Breast epithelium (tissue), 3 donors: ENCODE data around the gene PIK3C2G.
"Not testable (repeated sequence)": the region's sequence is repeated elsewhere in the genome, so short reads cannot be mapped to it uniquely, and the experiment has no call there.

Source experiments
- POLR2A ChIP-seq: fragments of 450-650 bp; IDR thresholded peaks from one replicate; pipeline ENCODE4 v1.6.1; 2016; ENCODE audit warnings: antibody characterized with exemption, mild to moderate bottlenecking, moderate library complexity
- TF ChIP-seq, protein P1 (sequence below), 3 donors: fragments of 450-650 bp; IDR thresholded peaks; one replicate each; pipeline ENCODE4 v1.5.1; 2016 to 2017; ENCODE audit warnings: antibody characterized with exemption in 3 of 3, mild to moderate bottlenecking in 3 of 3, moderate library complexity in 3 of 3

DNA sequence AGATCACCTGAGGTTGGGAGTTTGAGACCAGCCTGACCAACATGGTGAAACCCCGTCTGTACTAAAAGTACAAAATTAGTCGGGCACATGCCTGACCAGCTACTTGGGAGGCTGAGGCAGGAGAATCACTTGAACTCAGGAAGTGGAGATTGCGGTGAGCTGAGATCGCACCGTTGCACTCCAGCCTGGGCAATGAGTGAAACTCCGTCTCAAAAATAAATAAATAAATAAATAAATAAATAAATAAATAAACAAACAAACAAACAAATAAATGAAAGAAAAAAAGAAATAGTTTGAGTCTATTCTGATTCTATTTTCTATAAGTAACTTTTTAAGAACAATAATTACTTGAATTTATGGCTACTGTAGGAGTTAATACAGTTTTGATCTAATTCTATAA is 6.3 kb upstream of the PIK3C2G start:
- TF ChIP-seq, protein P1, sequence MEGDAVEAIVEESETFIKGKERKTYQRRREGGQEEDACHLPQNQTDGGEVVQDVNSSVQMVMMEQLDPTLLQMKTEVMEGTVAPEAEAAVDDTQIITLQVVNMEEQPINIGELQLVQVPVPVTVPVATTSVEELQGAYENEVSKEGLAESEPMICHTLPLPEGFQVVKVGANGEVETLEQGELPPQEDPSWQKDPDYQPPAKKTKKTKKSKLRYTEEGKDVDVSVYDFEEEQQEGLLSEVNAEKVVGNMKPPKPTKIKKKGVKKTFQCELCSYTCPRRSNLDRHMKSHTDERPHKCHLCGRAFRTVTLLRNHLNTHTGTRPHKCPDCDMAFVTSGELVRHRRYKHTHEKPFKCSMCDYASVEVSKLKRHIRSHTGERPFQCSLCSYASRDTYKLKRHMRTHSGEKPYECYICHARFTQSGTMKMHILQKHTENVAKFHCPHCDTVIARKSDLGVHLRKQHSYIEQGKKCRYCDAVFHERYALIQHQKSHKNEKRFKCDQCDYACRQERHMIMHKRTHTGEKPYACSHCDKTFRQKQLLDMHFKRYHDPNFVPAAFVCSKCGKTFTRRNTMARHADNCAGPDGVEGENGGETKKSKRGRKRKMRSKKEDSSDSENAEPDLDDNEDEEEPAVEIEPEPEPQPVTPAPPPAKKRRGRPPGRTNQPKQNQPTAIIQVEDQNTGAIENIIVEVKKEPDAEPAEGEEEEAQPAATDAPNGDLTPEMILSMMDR (IDR thresholded peaks at IDR 0.05) = not testable (repeated sequence)
- not testable (repeated sequence) for TF ChIP-seq POLR2A
